GM23248 (cell line): ENCODE results near the gene PTPRD.

ENCODE experiments used
- EZH2 ChIP-seq: fragments of 200-600 bp; sonication (generic); IDR thresholded peaks from 2 replicates; pipeline ENCODE4 v1.6.1; 2018; ENCODE audit warnings: antibody characterized with exemption, mild to moderate bottlenecking; ENCODE audit not compliant: insufficient read depth, poor library complexity, severe bottlenecking
- EZH2phosphoT487 ChIP-seq: fragments of 200-600 bp; sonication (generic); IDR thresholded peaks from 2 replicates; pipeline ENCODE4 v1.6.1; 2018; ENCODE audit warnings: antibody characterized with exemption, moderate library complexity, mild to moderate bottlenecking, low read depth; ENCODE audit not compliant: insufficient read depth

- TF ChIP-seq EZH2phosphoT487 (no peak), EZH2 (no peak)
Observed at GRCh38 chr9:8391132-8391531, 2221.7 kb downstream of the PTPRD start.
